Right renal pelvis (tissue), 4 donors: ENCODE data around the gene PRF1. TPM values are rescaled to one million over a fixed set of nuclear protein-coding genes. Genes with fewer than 3 reads are reported as not detected.

ENCODE experiments used
- DNase-seq, 4 donors: peaks; one replicate each; pipeline ENCODE4 v3.0.0-alpha.2; 2013; ENCODE audit warnings: low read depth in 4 of 4, low spot score in 3 of 4, missing footprints in 1 of 4
- polyA plus RNA-seq, 4 donors: library from polyadenylated mRNA; unstranded; fragments of 120-200 nt; gene quantifications; one replicate each; pipeline ENCODE4 v1.2.1, GENCODE V29; 2013; ENCODE audit not compliant: insufficient read length in 4 of 4

The PRF1 gene
- polyA plus RNA-seq, 4 donors, result 0.40 to 1.0 (median 0.63) TPM

GRCh38 chr10:70563230-70563629, 39.3 kb downstream of the PRF1 start:
- DNase-seq, result no peak

DNA sequence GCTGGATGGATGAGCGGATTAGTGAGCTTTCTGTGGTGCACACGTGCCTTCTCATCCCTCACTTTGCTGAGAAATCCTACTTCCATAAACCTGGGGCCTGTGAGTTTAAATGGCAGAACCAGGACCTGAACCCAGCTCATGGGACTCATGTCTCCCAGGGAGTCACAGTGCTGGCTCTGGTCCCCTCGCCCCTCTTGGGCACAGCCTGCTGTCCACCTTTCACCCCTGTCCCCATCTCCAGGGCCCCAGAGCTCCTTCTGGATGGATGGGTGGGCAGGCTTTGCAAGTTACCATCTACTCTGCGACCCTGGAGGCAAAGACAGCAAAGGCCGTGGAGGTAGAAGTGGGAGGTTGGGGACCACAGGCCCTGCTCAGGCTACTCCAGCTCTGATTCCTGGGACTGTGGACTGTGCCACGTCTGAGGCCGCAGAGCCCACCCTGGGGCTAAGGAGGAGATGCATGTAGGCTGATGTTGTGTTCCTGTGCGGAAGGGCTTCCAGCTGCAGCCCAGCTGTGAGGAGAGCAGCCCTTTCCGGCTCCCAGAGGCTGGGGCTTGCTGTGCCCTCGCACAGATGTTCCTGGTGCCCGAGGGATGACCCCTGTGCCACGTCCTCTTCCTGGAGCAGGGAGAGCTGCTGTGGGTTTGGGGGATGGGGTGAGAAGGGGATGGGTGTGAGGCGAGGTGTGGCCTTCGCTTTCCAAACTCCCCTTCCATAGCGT, 40.3 kb downstream of the PRF1 start:
- no peak for DNase-seq

- DNase-seq, result no peak
These were observed 41.0 kb downstream of the PRF1 start for GRCh38 chr10:70561558-70561957.

GRCh38 chr10:70561070-70561469, 41.5 kb downstream of the PRF1 start:
- DNase-seq, result no peak

- DNase-seq, result no peak
These were observed 42.0 kb downstream of the PRF1 start for GRCh38 chr10:70560511-70560941.

- no peak for DNase-seq
These were observed 42.7 kb downstream of the PRF1 start for GRCh38 chr10:70559861-70560260.

- DNase-seq, result no peak
These were observed 43.4 kb downstream of the PRF1 start for GRCh38 chr10:70558871-70559810.

DNA sequence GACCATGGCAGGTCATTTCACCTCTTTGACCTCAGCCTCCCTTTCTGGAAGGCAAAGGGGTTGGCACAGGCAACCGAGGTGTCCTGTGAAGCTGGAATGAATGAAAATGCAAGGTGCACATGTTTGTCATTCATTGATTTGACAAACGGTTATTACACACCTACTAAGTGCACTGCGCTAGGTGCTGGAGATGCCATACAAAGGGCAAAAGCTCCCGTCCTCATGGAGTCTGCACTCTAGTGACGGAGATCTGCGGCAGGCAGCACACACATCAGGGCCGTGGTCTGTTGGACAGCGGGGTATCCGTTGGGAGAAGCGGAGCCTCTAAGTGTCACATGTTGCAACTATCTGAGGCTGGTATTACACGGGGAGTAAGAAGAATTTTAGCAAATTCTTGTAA, 44.2 kb downstream of the PRF1 start:
- DNase-seq, result no peak

DNA sequence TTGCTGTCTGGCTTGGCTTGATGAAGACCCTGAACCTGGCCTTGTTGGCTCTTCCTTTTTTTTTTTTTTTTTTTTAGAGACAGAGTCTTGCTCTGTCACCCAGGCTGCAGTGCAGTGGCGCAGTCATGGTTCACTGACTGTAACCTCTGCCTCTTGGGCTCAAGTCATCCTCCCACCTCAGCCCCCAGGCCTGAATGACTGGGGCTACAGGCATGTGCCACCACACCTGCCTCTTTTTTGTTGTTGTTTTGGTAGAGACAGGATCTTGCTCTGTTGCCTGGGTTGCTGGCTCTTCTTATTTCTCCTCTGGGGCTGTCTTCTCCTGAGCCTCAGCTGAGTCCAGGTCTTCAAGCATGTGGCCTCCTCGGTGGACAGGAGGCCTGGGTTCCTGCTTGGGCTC, 44.7 kb downstream of the PRF1 start:
- DNase-seq, result no peak

DNA sequence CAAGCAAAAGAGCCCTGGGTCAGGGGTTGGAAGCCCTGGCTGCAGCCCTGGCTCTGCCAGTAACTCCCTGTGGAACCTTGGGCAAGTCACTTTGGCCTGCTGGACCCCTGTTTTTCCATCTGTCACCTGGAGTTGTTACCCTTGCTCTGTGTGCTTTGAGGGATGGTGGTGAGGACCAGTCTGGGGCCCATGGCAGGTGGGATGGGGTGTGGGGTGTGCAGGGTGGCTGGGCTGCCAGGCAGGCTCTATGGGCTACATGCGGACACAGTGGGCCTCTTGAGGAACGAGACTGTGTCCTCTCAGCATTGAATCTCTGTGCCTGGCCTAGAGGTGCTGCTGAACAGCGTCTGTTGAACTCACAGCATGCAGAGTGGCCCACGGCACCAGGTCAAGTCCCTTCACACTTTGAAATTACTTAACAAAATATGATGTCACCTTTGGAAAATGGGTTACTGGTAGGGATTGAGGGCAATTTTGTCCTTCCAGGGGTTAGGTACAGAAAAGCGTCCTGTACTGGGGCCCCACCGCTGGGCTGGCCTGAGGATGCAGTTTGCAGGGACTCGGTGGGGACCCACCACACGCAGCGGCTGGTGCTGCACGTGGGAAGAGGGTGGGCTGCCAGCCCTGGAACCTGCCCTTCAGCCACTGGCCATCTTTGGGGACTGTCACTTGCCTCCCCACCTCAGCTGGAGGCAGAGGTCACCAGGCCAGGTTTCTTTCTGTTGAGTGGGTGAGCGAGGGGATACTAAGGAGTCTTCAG, 45.3 kb downstream of the PRF1 start:
- no peak for DNase-seq

GRCh38 chr10:70555371-70555770, 47.2 kb downstream of the PRF1 start:
- DNase-seq, result no peak

DNA sequence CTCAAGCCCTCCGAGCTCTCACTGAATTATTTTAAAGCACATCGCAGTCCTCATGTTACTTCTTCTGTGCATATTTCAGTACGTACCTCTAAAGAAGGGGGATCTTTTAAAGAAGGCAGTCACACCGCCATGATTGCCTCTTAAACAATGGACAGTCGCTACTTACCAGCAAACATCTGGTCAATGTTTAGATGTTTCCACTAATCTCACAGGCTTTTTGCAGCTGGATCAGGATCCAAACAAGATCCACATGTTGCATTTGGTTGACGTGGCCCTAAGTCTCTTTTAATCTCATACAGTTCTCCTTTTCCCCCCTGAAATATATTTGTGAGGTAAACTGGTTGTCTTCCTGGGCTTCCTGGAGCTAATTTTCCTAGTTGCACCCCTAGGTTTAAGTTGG, 50.0 kb downstream of the PRF1 start:
- no peak for DNase-seq

- peak in 1 of 4 donors; percentile 63 for DNase-seq
These were observed 50.5 kb downstream of the PRF1 start for GRCh38 chr10:70551971-70552422.

GRCh38 chr10:70551466-70551865, 51.1 kb downstream of the PRF1 start:
- DNase-seq, result no peak

- DNase-seq, result no peak
These were observed 52.1 kb downstream of the PRF1 start for GRCh38 chr10:70550459-70550858.

DNA sequence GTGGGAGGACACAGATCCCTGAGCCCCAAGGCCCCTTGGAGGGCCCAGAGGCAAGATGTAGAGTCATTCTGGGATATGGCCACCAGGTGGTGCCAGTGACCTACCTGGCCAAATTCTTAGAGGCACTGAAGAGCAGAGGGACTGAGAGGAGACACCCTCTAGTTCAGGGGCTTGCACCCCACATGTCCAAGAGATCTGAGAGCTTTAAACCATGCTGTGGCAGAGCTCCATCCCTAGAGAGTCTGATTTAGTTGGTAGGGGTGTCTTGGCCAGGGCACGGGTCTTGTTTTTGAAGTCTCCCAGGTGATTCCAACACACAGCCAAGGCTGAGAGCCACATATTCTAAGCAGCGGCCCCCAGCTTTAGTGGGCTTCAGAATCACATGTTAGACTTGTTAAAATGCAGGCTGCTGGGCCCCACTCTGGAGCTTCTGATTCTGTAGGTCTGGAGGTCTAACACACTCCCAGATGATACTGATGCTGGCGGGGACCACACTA, 52.5 kb downstream of the PRF1 start:
- no peak for DNase-seq

DNA sequence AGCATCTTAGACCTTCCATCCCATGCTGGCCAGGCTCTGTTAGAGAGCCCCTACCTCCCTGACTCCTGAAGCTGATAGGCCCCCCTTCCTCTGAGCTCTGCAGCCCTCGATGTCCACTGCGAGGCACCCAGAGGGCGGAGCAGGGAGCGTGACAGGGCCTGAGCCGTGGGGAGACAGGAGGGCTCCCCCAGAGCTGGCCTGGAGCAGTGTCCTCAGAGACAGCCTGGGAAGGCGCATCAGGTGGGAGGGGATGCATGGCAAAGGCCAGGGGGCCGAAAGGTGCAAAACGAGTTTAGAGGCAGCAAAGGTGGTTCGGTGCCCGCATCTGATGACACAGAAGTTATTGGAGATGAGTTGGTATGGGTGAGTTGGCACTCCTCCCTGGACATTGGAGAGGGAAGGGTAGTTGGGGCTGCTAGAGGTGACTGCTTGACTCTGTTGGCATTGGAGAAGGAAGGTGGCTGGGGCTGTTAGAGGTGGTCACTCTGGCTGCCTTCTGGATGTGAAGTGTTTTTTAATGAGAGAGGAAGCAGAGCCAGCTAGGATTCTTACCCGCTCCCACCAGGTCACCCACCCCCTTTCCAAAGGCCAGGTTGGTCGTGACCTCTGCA, 53.1 kb downstream of the PRF1 start:
- DNase-seq, result no peak
